ENCODE data around the gene CTIF. TPM values are rescaled to one million over a fixed set of nuclear protein-coding genes. Genes with fewer than 3 reads are reported as not detected.

Gene CTIF
- polyA plus RNA-seq, 1 donor from 2014 or later = 50.2 TPM

GRCh38 chr18:48519431-48520100 lies 19.3 kb upstream of the CTIF start:
- no peak overlapping the region for H3K4me2 ChIP-seq (ENCODE audit: low read length)
- no peaks in the 10 kb centered on the region for H3K79me2 ChIP-seq (replicated peaks; ENCODE audit: insufficient read depth, low read length)
- no peak overlapping the region for H2AFZ ChIP-seq (ENCODE audit: low read depth, low read length)
- no peaks in the 10 kb centered on the region for H3K27me3 ChIP-seq (ENCODE audit: insufficient read depth, low read depth, low read length)
- no peaks in the 10 kb centered on the region for H3K36me3 ChIP-seq (ENCODE audit: insufficient read depth, low read length)
- no peak overlapping the region for H3K9ac ChIP-seq (ENCODE audit: low read length)
- no peaks in the 10 kb centered on the region for H3K9me3 ChIP-seq (ENCODE audit: low read length)
- H3K27ac ChIP-seq (ENCODE audit: low read length) = no peak overlapping the region
- H3K9me2 ChIP-seq (ENCODE audit: insufficient read depth, low read length) = no peaks in the 10 kb centered on the region
- H3K4me3 ChIP-seq (ENCODE audit: low read length) = no peak overlapping the region
- no peaks in the 10 kb centered on the region for H3F3A ChIP-seq (ENCODE audit: insufficient read depth, low read length, poor library complexity, severe bottlenecking)
- TF ChIP-seq RAD21 (conservative IDR thresholded peaks at IDR 0.05) (no peak), TAF1 (IDR thresholded peaks at IDR 0.05; ENCODE audit: low read depth) (no peak), MXI1 (conservative IDR thresholded peaks at IDR 0.05; ENCODE audit: poor library complexity, severe bottlenecking) (no peak), POLR2AphosphoS5 (IDR thresholded peaks at IDR 0.05) (no peak), EZH2 (IDR thresholded peaks at IDR 0.05; ENCODE audit: borderline replicate concordance, insufficient read depth, low read length, poor library complexity, severe bottlenecking) (no peak), CTCF (IDR thresholded peaks at IDR 0.05; ENCODE audit: poor library complexity, severe bottlenecking) (no peak), EP300 (conservative IDR thresholded peaks at IDR 0.05; ENCODE audit: poor library complexity, severe bottlenecking) (no peak), REST (IDR thresholded peaks at IDR 0.05; ENCODE audit: borderline replicate concordance) (no peak), SMC3 (conservative IDR thresholded peaks at IDR 0.05; ENCODE audit: poor library complexity) (no peak)
- no peaks in the 10 kb centered on the region for H4K20me1 ChIP-seq (ENCODE audit: insufficient read depth)

- H3K9ac ChIP-seq (ENCODE audit: low read length) = no peak overlapping the region
- H3F3A ChIP-seq (ENCODE audit: insufficient read depth, low read length, poor library complexity, severe bottlenecking) = no peaks in the 10 kb centered on the region
- no peaks in the 10 kb centered on the region for H3K36me3 ChIP-seq (ENCODE audit: insufficient read depth, low read length)
- H4K20me1 ChIP-seq (ENCODE audit: insufficient read depth) = no peaks in the 10 kb centered on the region
- no peak overlapping the region for H2AFZ ChIP-seq (ENCODE audit: low read depth, low read length)
- H3K27me3 ChIP-seq (ENCODE audit: insufficient read depth, low read depth, low read length) = no peaks in the 10 kb centered on the region
- H3K9me3 ChIP-seq (ENCODE audit: low read length) = no peaks in the 10 kb centered on the region
- no peaks in the 10 kb centered on the region for H3K9me2 ChIP-seq (ENCODE audit: insufficient read depth, low read length)
- TF ChIP-seq RAD21 (conservative IDR thresholded peaks at IDR 0.05) = no peak
- TF ChIP-seq SMC3 (conservative IDR thresholded peaks at IDR 0.05; ENCODE audit: poor library complexity) = no peak
- TF ChIP-seq REST (IDR thresholded peaks at IDR 0.05; ENCODE audit: borderline replicate concordance) = no peak
- no peaks in the 10 kb centered on the region for H3K79me2 ChIP-seq (replicated peaks; ENCODE audit: insufficient read depth, low read length)
- no peak overlapping the region for H3K4me2 ChIP-seq (ENCODE audit: low read length)
- no peak overlapping the region for H3K4me3 ChIP-seq (ENCODE audit: low read length)
- H3K27ac ChIP-seq (ENCODE audit: low read length) = no peak overlapping the region
Measured at GRCh38 chr18:48521723-48522122, 17.1 kb upstream of the CTIF start.

Data from neural cell (in vitro differentiated cells).